HG02798 (cell line): Measurements from ENCODE around the gene PKD2L1.
A peak's percentile ranks its signal among the peaks of the same experiment; 100 is the strongest.
"Not testable (repeated sequence)": the region's sequence is repeated elsewhere in the genome, so short reads cannot be mapped to it uniquely, and the experiment has no call there.

ENCODE experiments used
- ATAC-seq: cut with Tn5 transposase; IDR thresholded peaks from one replicate; pipeline ENCODE4 v1.9.1; 2021; ENCODE audit warnings: mild to moderate bottlenecking; ENCODE audit not compliant: unreplicated experiment, poor library complexity

PKD2L1 gene

DNA sequence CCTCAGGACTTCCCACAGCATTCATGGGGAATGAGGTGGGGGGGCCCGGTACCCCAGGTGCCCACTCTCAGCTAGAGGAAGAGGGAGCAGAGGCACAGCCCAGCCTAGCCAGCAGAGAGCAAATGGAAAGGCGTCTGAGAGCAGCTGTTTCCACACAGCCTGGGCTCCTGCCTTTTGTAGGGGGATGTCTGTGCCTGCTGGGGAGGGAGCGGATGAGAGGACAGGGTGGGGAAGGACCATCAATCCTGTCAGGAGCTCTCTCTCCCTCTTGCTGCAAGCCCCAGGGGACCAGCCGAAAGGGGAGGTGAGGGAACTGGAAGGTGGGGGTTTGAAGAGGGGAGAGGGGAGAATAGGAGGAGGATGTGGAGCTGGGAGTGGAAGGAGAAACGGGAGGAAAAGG lies at the start of gene PKD2L1:
Gene PKD2L1, minus strand, starts transcription at position 150 of the 400 bp plus-strand sequence. Its CDS starts 125 bp downstream, at position 25.
- ATAC-seq = no peak

DNA sequence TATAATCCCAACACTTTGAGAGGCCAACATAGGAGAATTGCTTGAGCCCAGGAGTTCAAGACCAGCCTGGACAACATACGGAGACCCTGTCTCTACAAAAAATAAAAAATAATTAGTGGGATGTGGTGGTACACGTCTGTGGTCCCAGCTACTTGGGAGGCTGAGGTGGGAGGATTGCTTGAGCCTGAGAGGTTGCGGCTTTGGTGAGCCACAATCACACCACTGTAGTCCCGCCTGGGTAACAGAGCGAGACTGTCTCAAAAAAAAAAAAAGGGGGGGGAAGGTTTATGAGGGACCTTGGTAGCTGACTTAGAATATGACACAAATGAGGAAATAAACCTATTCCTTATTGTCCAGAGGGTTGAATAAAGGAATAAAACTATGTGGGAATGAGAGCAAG lies 47.8 kb upstream of the PKD2L1 start:
- ATAC-seq = no peak

DNA sequence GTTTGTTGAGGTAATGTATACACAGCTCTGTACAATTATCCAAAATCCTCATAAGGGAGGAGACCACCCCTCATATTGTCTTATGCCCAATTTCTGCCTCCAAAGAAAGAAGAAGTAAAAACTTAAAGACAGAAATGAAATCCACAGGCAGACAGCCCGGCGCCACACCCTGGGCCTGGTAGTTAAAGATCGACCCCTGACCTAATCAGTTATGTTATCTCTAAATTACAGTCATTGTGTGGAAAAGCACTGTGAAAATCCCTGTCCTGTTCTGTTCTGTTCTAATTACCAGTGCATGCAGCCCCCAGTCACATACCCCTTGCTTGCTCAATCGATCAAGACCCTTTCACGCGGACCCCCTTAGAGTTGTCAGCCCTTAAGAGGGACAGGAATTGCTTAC lies 46.6 kb upstream of the PKD2L1 start:
- ATAC-seq = not testable (repeated sequence)

DNA sequence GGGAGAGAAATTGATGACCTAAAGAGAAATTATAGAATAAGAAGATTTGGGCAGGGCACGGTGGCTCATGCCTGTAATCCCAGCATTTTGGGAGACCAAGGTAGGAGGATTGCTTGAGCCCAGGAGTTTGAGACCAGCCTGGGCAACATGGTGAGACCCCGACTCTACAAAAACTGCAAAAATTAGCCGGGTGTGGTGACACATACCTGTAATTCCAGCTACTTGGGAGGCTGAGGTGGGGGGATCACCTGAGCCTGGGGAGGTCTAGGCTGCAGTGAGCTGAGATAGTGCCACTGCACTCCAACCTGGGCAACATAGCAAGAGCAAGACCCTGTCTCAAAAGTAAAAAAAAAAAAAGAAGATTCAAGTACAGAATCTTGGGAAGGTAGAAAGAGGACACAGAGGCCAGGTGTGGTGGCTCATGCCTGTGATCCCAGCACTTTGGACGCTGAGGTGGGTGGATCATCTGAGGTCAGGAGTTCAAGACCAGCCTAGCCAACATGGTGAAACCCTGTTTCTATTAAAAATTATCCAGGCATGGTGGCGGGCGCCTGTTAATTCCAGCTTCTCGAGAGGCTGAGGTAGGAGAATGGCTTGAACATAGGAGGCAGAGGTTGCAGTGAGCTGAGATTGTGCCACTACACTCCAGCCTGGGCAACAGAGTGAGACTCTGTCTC lies 44.8 kb upstream of the PKD2L1 start:
- not testable (repeated sequence) for ATAC-seq

DNA sequence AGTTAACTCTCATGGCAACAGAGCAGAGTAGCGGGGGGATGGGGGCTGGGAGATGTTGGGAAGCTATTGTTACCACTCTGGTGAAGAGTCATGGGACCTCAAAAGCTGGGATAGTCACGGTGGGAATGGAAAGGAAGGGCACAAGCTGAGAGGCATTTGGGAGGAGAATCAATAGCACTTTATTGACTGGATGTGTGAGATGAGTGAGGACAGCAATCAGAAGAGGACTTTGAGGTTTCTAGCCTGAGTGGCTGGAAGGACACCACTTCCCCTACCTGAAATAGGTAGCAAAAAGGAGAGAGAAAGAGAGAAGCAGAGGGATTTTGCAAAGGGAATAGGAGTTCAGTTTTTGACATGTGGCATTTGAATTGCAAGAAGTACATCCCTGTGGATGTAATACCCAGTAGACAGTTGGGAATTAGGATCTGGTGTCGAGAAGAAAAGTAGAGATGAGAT lies 44.2 kb upstream of the PKD2L1 start:
- ATAC-seq = no peak

DNA sequence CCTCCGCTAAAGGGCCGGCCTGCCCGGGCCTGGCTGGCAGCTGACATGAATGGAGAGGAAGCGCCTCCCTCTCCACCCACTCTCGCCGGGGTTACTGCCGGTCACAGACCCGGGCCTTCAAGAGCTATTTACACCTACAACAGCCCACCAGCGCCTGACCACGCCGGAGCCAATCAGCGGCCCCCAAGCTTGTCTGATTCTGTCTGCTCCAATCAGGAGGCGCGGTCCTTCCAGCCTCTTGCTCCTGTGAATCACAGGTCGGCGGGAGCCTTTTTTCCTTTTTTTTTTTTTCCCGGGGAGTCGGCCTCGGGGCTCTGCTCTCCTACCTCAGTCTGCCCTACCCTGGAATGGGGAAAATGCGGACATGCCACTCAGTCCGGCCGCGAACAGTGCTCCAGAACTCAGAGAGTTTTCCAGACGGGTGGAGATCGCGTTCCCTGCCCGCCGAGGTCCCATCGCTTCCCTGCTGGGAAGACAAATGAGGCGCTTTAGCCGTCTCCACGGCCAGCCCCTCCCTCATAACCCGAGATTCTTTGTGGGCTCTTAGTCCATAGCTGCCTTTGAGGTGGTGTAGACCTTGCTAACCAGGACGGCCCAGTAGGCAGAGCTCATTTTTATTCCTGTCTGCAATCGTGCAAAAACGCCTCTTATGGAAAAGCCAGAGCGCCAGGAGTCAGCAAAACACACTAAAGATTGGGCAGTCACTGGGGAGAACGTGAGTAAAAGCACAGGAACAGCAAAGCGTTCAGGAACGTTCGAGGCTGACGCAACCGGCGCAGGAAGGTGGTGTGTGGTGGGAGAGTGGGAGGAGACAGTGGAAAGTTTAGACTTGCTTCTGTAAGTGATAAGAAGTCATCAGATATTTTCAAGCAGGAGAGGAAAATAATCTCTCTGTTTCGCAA lies 43.5 kb upstream of the PKD2L1 start:
- ATAC-seq = peak; percentile 97

DNA sequence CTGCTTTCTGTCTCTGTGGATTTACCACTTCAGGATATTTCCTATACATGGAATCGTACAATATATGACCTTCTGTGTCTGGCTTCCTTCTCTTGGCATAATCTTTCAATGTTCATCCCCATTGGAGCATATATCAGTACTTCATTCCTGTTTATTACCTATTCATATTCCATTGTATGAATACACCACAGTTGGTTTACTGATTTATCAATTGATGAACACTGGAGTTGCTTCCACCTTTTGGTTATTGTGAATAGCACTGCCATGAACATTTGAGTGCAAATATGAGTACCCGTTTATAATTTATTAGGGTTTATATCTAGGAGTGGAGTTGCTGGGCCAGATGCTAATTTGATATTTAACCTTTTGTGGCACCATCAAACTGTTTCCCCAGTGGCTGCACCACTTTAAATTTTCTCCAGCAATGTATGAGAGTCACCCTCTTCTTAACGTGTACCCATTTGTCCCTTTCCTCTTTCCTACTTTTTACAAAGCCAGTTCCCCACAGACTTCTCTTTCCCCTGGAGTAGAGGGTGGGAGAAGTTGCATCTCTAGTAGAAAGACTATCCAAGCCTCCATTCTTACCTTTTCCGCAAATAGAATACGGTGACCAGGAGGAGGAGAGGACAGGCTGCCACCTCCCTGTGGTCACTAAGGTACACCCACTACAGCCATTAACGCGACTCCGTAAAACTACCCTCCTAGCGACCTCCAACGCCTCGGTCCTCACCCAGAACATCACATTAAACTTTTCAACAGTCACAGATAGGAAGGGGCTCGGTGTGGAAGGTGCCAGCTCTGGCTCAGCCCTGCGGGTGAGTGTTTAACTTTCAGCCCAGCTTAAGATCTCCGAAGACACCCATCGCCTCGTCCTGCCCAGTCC lies 42.6 kb upstream of the PKD2L1 start:
- ATAC-seq = no peak

DNA sequence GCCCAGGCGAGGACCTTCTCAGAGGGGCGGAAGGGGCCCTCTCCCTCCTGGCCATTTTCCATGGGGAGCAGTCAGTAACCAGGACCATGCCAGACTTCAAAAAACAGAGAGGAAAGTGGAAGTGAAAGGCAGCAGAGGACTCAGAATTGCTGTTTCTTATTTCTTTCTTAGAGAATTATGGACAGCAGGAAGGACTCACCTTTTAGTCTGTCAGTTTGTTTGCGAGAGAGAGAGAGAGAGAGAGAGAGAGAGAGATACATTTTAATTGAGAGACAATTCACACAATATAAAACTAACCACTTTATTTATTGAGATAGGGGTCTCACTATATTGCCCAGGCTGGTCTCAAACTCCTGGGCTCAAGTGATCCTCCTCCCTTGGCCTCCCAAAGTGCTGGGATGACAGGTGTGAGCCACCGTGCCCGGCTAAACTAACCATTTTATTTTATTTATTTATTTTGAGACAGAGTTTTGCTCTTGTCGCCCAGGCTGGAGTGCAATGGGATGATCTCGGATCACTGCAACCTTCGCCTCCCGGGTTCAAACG lies 41.5 kb upstream of the PKD2L1 start:
- ATAC-seq = no peak

DNA sequence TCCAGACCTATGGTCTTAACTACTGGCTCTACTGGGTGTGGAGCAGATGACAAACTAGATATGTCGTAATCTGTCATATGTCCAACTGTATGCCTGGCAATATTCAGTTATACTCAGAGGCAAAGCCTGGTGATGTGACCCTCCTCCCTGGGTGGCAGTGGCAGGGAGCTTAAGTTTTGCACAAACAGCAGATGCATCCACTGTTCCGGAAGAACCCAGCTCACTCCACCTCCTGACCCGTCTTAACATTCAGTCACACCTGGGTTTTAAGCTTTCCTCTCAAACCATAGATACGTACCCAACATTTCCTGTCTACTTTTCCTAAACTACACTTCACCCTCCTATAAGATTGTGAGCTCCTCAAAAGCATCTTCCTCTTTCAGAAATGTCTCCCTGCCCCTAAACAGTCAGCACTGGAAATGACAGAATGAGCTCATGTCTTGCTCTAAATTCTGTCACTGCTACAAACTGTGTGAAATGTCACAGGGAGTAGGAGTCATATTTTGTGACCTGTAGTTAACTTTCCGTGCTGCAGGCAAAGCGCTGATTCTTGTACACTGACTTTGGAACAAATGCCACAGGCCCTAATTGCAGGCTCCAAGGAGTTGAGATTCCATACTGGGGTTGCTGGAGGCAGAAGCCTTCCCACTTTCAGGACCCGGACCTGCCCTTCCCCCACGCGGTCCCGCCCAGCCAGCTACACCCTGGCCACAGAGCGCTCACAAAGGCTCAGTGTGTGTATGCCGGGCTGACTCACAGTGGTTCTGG lies 40.9 kb upstream of the PKD2L1 start:
- ATAC-seq = no peak

DNA sequence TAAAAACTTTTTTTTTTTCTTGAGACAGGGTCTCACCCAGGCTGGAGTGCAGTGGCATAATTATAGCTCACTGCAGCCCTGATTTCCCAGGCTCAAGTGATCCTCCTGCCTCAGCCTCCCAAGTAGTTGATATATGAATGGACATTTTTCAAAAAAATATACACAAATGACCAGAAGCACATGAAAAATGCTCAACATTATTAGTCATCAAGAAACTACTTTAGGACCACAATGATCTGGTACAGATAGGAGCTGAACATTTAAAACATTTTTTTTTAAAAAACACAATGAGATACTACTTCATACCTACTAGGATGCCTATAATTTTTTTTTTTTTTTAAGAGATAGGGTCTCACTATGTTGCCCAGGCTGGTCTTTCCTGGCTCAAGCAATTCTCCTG lies 38.7 kb upstream of the PKD2L1 start:
- no peak for ATAC-seq

DNA sequence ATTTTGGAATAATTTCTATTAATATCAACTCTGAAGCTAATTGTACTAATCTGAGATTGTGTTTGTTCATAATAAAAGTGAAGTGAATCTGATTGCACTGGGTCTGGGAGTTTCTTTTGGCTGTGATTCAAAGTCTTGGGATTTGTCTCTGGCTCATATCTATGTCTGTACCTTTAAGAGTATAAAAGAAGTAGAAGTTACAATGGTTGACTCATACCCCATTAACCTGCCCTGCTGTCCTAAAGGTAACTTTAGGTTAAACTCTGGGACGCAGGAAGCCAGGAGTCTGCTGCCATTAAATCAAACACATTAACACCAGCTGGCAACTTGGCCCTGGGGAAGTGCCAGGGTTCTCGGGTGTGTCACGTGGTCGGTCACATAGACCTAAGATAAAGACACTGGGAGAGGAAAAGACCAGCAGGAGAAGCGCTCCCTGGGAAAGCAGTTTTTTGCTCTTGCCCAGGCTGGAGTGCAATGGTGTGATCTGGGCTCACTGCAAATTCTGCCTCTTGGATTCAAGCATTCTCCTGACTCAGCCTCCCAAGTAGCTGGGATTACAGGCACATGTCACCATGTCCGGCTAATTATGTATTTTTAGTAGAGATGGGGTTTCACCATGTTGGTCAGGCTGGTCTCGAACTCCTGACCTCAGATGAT lies 34.8 kb upstream of the PKD2L1 start:
- no peak for ATAC-seq

DNA sequence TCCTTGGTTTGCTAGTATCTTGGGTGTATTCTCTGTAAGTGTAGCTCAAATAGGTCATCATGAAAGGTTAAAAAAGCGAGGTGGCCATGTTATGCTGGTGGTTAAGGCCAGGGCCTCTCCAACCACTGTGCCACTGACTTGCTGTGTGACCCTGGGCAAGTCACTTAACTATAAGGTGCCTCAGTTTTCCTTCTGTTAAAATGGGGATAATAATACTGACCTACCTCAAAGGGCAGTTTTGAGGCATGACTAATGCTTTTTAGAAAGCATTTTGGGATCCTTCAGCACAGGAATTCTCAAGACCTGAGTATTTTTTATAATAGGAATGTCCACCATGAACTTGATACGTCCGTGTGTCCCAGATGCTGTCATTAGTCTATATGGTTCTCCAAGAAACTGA lies 34.1 kb upstream of the PKD2L1 start:
- no peak for ATAC-seq

DNA sequence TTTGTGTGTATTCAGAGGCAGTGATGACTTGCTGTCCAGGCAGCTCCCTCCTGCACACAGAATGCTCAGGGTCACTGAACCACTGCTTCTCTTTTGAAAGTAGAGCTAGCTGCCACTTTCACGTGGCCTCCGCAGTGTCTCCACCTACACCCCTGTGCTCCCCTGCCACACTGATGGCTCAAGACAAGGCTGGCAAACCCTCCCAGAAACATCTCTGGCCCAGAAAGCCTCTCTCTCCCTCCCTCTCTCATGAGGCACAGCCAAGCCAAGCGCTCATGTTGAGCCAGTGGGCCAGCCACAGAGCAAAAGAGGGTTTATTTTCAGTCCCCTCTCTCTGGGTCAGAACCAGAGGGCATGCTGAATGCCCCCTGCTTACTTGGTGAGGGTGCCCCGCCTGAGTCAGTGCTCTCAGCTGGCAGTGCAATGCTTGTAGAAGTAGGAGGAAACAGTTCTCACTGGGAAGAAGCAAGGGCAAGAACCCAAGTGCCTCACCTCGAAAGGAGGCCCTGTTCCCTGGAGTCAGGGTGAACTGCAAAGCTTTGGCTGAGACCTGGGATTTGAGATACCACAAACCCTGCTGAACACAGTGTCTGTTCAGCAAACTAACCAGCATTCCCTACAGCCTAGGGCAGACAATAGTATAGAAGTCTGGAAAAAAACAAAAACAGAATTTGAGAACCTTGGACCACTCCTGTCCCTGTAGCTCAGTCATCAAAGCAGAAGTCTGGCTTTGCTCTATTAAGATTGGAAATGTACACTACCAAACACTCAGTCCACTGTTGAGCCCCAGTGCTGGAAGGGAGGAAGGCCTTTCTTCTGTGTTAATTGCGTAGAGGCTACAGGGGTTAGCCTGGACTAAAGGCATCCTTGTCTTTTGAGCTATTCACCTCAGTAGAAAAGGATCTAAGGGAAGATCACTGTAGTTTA lies 32.8 kb upstream of the PKD2L1 start:
- no peak for ATAC-seq

DNA sequence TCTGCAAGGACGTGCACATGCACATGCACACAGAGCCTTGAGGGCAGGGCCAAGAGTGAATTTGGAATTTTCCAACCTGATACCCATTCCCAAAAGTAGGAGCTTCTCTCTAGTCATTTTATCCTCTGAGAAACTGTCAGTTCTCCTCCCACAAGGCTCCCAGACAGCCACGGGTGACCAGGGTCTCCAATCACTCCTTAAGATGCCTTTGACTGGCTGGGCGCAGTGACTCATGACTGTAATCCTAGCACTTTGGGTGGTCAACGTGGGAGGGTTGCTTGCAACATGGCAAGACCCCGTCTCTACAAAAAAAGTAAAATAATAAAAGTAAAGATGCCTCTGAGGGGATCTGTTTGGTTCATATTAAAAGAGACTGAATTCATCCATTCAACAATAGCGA lies 30.2 kb upstream of the PKD2L1 start:
- ATAC-seq = no peak

DNA sequence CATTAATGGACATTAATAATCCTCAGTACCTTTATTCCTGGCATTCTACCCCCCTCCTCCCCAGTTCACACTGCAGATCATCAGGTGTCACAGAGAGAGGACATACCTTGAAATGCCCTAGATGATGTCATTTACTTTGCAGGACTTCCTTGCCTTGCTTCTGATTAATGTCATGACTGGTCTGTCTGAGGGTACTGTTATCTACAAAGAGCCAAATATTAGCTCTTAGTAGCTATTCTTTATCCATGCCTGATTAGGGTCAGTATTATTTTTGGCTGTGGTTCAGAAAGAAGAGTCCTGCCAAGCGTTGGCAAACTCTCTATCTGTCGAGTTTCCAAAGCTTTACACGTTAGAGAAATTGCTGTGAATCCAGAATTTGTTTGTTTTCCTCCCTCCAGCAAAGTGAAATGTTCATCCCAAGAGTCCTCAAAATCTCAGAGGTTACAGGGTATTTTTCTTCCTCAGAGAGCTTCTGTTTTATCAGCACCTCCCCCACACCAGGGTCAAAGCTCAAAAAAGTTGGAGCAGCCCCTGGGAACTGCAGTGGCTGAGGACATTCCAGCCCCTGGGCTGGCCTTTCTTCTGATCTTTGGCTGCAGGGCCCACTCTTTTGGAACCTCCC lies 29.6 kb upstream of the PKD2L1 start:
- ATAC-seq = no peak

DNA sequence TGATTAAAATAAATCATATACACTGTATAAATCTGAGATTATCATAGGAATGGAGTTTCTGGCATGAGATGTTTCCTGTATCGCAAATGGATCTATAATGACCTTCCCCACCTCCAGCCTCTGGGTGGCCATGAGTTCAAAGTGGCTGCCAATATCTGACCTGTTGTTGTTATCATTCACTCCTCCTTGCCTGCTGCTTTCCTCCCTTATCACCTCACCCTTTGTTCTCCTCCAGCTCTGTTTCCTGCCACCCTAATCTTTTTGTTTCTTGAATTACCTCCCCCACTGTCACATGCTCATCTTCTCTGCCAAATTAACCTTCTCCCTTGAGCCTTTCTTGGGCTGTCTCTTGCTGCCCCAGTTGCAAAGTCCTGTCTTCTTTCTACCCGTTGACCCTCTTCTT lies 29.0 kb upstream of the PKD2L1 start:
- no peak for ATAC-seq

DNA sequence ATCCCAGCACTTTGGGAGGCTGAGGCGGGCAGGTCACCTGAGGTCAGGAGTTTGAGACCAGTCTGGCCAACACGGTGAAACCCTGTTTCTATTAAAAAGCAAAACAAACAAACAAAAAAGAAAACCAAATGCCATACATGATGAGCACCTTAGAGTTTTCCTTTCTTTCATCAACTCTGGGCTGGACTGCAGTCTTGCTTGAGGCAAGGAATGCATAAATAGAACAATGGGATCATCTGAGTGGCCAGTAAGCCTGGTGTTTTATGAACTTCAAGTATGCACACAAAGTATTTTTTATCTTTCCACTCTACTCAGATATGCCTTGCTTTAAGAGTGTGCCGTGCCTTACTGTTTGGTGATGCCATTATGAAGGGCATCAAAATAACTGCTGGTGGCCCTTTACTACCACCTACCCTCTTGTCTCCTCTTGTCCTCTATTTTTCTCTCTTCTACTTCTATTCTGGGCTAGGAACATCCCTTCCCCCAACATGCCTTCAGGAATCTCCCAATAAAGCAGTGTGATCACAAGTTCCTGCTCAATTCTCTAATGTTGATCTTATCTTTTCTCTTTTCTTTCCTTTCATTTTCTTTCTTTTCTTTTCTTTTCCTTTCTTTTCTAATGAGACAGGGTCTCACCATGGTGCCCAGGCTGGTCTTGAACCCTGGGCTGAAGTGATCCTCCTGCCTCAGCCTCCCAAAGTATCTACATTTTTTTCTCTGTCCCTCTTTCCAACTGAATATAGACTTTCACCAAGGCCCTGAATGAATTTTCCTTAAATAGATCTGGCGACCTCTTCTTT lies 27.2 kb upstream of the PKD2L1 start:
- ATAC-seq = no peak
